GM19240 (cell line): ENCODE measurements around the gene HMG20A.
"Not testable (repeated sequence)": the region's sequence is repeated elsewhere in the genome, so short reads cannot be mapped to it uniquely, and the experiment has no call there.

Experiments
- DNase-seq: peaks from one replicate; pipeline ENCODE4 v3.0.0; 2011; ENCODE audit warnings: low spot score; ENCODE audit not compliant: insufficient read length

HMG20A gene

GRCh38 chr15:77406846-77407245 lies 13.8 kb upstream of the HMG20A start:
- DNase-seq, result no peak

- no peak for DNase-seq
Measured at GRCh38 chr15:77409259-77410156, 11.2 kb upstream of the HMG20A start.

- not testable (repeated sequence) for DNase-seq
Measured at GRCh38 chr15:77410157-77410500, 10.6 kb upstream of the HMG20A start.

GRCh38 chr15:77410701-77411618 lies 9.7 kb upstream of the HMG20A start:
- DNase-seq, result no peak

- no peak for DNase-seq
Measured at GRCh38 chr15:77411619-77411976, 9.1 kb upstream of the HMG20A start.

GRCh38 chr15:77412972-77413698 lies 7.6 kb upstream of the HMG20A start:
- no peak for DNase-seq

GRCh38 chr15:77413699-77414349 lies 6.9 kb upstream of the HMG20A start:
- DNase-seq, result no peak

GRCh38 chr15:77414789-77415442 lies 5.8 kb upstream of the HMG20A start:
- DNase-seq, result no peak

GRCh38 chr15:77415450-77416147 lies 5.1 kb upstream of the HMG20A start:
- DNase-seq, result no peak

GRCh38 chr15:77416148-77416455 lies 4.6 kb upstream of the HMG20A start:
- DNase-seq, result no peak

GRCh38 chr15:77416954-77417353 lies 3.7 kb upstream of the HMG20A start:
- no peak for DNase-seq

- DNase-seq, result no peak
Measured at GRCh38 chr15:77417602-77418001, 3.1 kb upstream of the HMG20A start.

GRCh38 chr15:77418391-77418965 lies 2.2 kb upstream of the HMG20A start:
- no peak for DNase-seq

GRCh38 chr15:77418966-77419835 lies 1.5 kb upstream of the HMG20A start:
- DNase-seq, result peak; percentile 1

GRCh38 chr15:77419836-77420609 lies 665 bp upstream of the HMG20A start, which contains the start of gene PEAK1:
TSS of gene PEAK1 (minus strand) at chr15:77420104. CDS start at chr15:77181926, 238,178 bp downstream.
- DNase-seq, result peak; percentile 79

GRCh38 chr15:77421370-77421700 lies 647 bp downstream of the HMG20A start:
- no peak for DNase-seq

- DNase-seq, result no peak
Measured at GRCh38 chr15:77425104-77425503, 4.4 kb downstream of the HMG20A start.

- DNase-seq, result no peak
Measured at GRCh38 chr15:77426377-77426776, 5.7 kb downstream of the HMG20A start.
